Measurements from ENCODE around the gene MGST2.
A peak's percentile ranks its signal among the peaks of the same experiment; 100 is the strongest.

Gene MGST2

GRCh38 chr4:139700568-139700967, 34.9 kb downstream of the MGST2 start:
- Histone ChIP-seq H3K27ac (ENCODE audit: poor library complexity, severe bottlenecking) (no peak overlapping the region), H3K9me3 (ENCODE audit: severe bottlenecking) (no peaks in the 10 kb centered on the region), H3K27me3 (ENCODE audit: insufficient read depth, poor library complexity, severe bottlenecking) (no peaks in the 10 kb centered on the region), H3K4me3 (ENCODE audit: severe bottlenecking) (no peak overlapping the region), H3K4me1 (ENCODE audit: insufficient read depth, poor library complexity, severe bottlenecking) (no peaks in the 10 kb centered on the region), H3K36me3 (ENCODE audit: low read depth) (peaks cover 22% of the 10 kb centered on the region)
- no peak for DNase-seq (ENCODE audit: low spot score)
- no peak for TF ChIP-seq CTCF (IDR thresholded peaks at IDR 0.05; ENCODE audit: poor library complexity, severe bottlenecking)
- ATAC-seq (ENCODE audit: low read depth), result no peak

- Histone ChIP-seq H3K4me3 (ENCODE audit: severe bottlenecking) (no peak overlapping the region), H3K9me3 (ENCODE audit: severe bottlenecking) (no peaks in the 10 kb centered on the region), H3K27me3 (ENCODE audit: insufficient read depth, poor library complexity, severe bottlenecking) (no peaks in the 10 kb centered on the region), H3K27ac (ENCODE audit: poor library complexity, severe bottlenecking) (no peak overlapping the region), H3K4me1 (ENCODE audit: insufficient read depth, poor library complexity, severe bottlenecking) (no peaks in the 10 kb centered on the region), H3K36me3 (ENCODE audit: low read depth) (peaks cover 18% of the 10 kb centered on the region)
- no peak for DNase-seq (ENCODE audit: low spot score)
- no peak for ATAC-seq (ENCODE audit: low read depth)
- peak; percentile 42 for TF ChIP-seq CTCF (IDR thresholded peaks at IDR 0.05; ENCODE audit: poor library complexity, severe bottlenecking)
Observed at GRCh38 chr4:139704915-139705485, 39.4 kb downstream of the MGST2 start.

- H3K27me3 ChIP-seq (ENCODE audit: insufficient read depth, poor library complexity, severe bottlenecking), result no peaks in the 10 kb centered on the region
- H3K9me3 ChIP-seq (ENCODE audit: severe bottlenecking), result no peaks in the 10 kb centered on the region
- TF ChIP-seq CTCF (IDR thresholded peaks at IDR 0.05; ENCODE audit: poor library complexity, severe bottlenecking), result no peak
- peaks cover 10% of the 10 kb centered on the region for H3K36me3 ChIP-seq (ENCODE audit: low read depth)
- H3K4me1 ChIP-seq (ENCODE audit: insufficient read depth, poor library complexity, severe bottlenecking), result no peaks in the 10 kb centered on the region
- no peak overlapping the region for H3K4me3 ChIP-seq (ENCODE audit: severe bottlenecking)
- DNase-seq (ENCODE audit: low spot score) (no peak), ATAC-seq (ENCODE audit: low read depth) (no peak)
- no peak overlapping the region for H3K27ac ChIP-seq (ENCODE audit: poor library complexity, severe bottlenecking)
Observed at GRCh38 chr4:139709660-139710059, 44.0 kb downstream of the MGST2 start.

GRCh38 chr4:139710073-139710472, 44.5 kb downstream of the MGST2 start:
- H3K4me1 ChIP-seq (ENCODE audit: insufficient read depth, poor library complexity, severe bottlenecking), result no peaks in the 10 kb centered on the region
- TF ChIP-seq CTCF (IDR thresholded peaks at IDR 0.05; ENCODE audit: poor library complexity, severe bottlenecking), result no peak
- ATAC-seq (ENCODE audit: low read depth) (no peak), DNase-seq (ENCODE audit: low spot score) (no peak)
- no peaks in the 10 kb centered on the region for H3K9me3 ChIP-seq (ENCODE audit: severe bottlenecking)
- H3K27me3 ChIP-seq (ENCODE audit: insufficient read depth, poor library complexity, severe bottlenecking), result no peaks in the 10 kb centered on the region
- H3K4me3 ChIP-seq (ENCODE audit: severe bottlenecking), result no peak overlapping the region
- H3K36me3 ChIP-seq (ENCODE audit: low read depth), result peaks cover 8% of the 10 kb centered on the region; the same call in 1 of the 2 replicates
- no peak overlapping the region for H3K27ac ChIP-seq (ENCODE audit: poor library complexity, severe bottlenecking)

- H3K9me3 ChIP-seq (ENCODE audit: severe bottlenecking), result no peaks in the 10 kb centered on the region
Observed at GRCh38 chr4:139711461-139711860, 45.8 kb downstream of the MGST2 start.

More at GRCh38 chr4:139711461-139711860, 45.8 kb downstream of the MGST2 start:
- Histone ChIP-seq H3K36me3 (ENCODE audit: low read depth) (peaks cover 3% of the 10 kb centered on the region; the same call in 1 of the 2 replicates), H3K4me3 (ENCODE audit: severe bottlenecking) (no peak overlapping the region), H3K27ac (ENCODE audit: poor library complexity, severe bottlenecking) (no peak overlapping the region), H3K27me3 (ENCODE audit: insufficient read depth, poor library complexity, severe bottlenecking) (no peaks in the 10 kb centered on the region), H3K4me1 (ENCODE audit: insufficient read depth, poor library complexity, severe bottlenecking) (no peaks in the 10 kb centered on the region)
- TF ChIP-seq CTCF (IDR thresholded peaks at IDR 0.05; ENCODE audit: poor library complexity, severe bottlenecking), result no peak
- no peak for ATAC-seq (ENCODE audit: low read depth)
- DNase-seq (ENCODE audit: low spot score), result no peak
